Neutrophil (primary cell): Measurements from ENCODE around the gene ZBTB32.

Experiments
- H3K27ac ChIP-seq: fragments of 200-600 bp; sonication (generic); 2 replicates; pipeline ENCODE4 v1.5.1; 2016; ENCODE audit warnings: mild to moderate bottlenecking, moderate library complexity
- H3K27me3 ChIP-seq: fragments of 200-600 bp; sonication (generic); 2 replicates; pipeline ENCODE4 v1.6.0; 2016; ENCODE audit warnings: mild to moderate bottlenecking
- H3K36me3 ChIP-seq: fragments of 200-600 bp; sonication (generic); 2 replicates; pipeline ENCODE4 v1.5.1; 2017
- H3K4me1 ChIP-seq, 2 experiments: fragments of 200-600 bp in 1 of 2; sonication (generic) in 1 of 2; 1 replicate in 1 of 2; 2 replicates in 1 of 2; pipeline versions ENCODE4 v1.5.1 to v1.6.1; 2013 to 2016; ENCODE audit warnings: low read depth in 1 of 2, low read length in 1 of 2, mild to moderate bottlenecking in 1 of 2, moderate library complexity in 1 of 2; ENCODE audit not compliant: control insufficient read depth in 1 of 2, insufficient read depth in 1 of 2
- H3K4me3 ChIP-seq, 2 experiments: fragments of 200-600 bp in 1 of 2; sonication (generic) in 1 of 2; 1 replicate in 1 of 2; 2 replicates in 1 of 2; pipeline ENCODE4 v1.5.1; 2013 to 2016; ENCODE audit warnings: low read depth in 1 of 2, low read length in 1 of 2, mild to moderate bottlenecking in 1 of 2, moderate library complexity in 1 of 2
- H3K9me3 ChIP-seq: fragments of 200-600 bp; sonication (generic); 2 replicates; pipeline ENCODE4 v1.5.1; 2016
- TF ChIP-seq, protein P1 (sequence below): fragments of 200-600 bp; sonication (generic); IDR thresholded peaks from 2 replicates; pipeline ENCODE4 v1.5.1; 2016; ENCODE audit warnings: antibody characterized with exemption

Gene ZBTB32

DNA sequence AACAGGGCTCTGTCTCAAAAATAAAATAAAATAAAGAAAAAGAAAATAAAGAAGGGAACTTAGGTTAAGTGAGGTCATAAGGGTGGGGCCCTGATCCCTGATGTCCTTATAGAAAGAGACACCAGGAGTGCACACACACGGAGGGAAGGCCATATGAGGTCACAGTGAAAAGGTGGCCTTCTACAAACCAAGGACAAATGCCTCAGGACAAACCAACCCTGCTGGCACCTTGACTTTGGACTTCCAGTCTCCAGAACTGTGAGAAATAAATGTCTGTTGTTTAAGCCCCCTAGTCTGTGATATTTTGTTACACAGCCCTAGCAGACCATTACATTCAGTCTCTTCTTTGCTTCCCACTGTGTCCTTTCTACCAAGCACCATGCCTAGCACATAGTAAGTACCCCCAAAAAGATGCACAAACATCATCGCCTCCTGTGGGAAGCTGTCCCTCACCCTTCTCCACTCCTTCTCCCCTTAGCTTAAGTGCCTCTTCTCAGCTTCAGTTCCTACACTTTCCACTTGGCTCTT lies 8.4 kb upstream of the ZBTB32 start:
- TF ChIP-seq, protein P1, sequence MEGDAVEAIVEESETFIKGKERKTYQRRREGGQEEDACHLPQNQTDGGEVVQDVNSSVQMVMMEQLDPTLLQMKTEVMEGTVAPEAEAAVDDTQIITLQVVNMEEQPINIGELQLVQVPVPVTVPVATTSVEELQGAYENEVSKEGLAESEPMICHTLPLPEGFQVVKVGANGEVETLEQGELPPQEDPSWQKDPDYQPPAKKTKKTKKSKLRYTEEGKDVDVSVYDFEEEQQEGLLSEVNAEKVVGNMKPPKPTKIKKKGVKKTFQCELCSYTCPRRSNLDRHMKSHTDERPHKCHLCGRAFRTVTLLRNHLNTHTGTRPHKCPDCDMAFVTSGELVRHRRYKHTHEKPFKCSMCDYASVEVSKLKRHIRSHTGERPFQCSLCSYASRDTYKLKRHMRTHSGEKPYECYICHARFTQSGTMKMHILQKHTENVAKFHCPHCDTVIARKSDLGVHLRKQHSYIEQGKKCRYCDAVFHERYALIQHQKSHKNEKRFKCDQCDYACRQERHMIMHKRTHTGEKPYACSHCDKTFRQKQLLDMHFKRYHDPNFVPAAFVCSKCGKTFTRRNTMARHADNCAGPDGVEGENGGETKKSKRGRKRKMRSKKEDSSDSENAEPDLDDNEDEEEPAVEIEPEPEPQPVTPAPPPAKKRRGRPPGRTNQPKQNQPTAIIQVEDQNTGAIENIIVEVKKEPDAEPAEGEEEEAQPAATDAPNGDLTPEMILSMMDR: no peak
- Histone ChIP-seq H3K9me3 (no peaks in the 10 kb centered on the region), H3K36me3 (no peaks in the 10 kb centered on the region), H3K27me3 (peaks cover 11% of the 10 kb centered on the region), H3K27ac (no peak overlapping the region), H3K4me3 (no peak overlapping the region), H3K4me1 (no peaks in the 10 kb centered on the region)

DNA sequence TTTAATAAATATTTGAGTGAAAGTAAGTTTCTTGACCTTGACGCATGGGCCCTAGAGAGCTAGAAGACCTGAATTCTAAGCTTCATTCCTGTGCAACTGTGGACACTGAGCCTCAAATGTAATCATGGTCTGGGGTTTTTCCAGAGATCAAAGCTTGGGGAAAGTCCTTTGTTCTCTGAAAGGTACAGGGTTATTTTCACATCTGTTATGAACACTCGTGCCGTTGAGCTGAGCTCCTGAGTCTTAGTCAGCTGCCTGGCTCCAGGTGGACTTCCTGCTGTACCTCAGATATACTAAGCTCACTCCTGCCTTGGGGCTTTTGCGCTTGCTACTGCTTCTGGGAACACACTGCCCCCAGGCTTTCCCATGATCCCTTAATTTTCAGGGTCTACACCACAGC lies 7.5 kb upstream of the ZBTB32 start:
- Histone ChIP-seq H3K36me3 (no peaks in the 10 kb centered on the region), H3K27me3 (peaks cover 19% of the 10 kb centered on the region), H3K9me3 (no peaks in the 10 kb centered on the region), H3K4me3 (no peak overlapping the region), H3K4me1 (peaks cover 1 to 3% of the 10 kb centered on the region in 2 experiments), H3K27ac (no peak overlapping the region)
- TF ChIP-seq, protein P1: no peak

DNA sequence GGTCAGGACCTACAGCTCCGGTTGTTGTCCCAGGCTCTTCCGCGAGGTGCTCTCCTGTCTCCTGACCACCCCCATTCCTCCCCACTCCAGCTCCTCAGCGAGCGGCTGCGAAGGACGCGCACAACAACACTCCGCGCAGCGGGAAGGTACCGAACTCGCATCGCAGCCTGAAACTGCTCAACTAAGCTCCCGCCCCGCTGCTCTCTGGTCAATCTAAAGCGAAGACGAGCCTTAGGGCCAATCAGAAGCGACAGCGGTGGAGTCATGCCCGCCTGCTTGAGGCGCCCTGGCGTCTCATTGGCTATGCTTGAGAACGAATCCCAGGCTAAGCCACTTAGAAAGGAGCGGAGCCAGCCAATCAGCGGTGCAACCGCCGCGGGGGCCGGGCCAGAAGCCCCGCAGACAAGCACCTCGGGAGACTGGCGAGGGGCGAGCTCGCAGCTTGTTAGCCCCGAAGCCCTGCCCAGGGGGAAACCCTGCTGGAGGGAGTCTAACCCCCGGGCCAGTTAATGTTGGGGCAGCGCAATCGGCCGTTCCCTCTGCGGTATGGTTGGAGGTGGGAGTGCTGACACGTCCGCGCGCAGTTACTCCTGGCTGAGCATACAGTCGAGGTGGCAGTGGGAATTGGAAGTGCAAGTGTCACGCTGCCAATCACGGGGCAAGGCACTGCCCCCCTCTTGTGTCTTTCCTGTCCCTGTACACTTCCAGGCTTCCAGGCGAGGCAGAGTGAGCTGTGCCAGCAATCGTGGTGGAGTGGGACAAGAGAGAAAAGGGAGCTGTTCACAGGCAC lies 1.9 kb upstream of the ZBTB32 start:
- no peak overlapping the region for H3K27ac ChIP-seq
- H3K4me3 ChIP-seq: peak overlapping the region; percentile 58 to 64
- H3K9me3 ChIP-seq: no peaks in the 10 kb centered on the region
- H3K27me3 ChIP-seq: peaks cover 62% of the 10 kb centered on the region
- H3K36me3 ChIP-seq: no peaks in the 10 kb centered on the region
- TF ChIP-seq, protein P1: no peak
- peaks cover 10 to 14% of the 10 kb centered on the region in 2 experiments for H3K4me1 ChIP-seq

DNA sequence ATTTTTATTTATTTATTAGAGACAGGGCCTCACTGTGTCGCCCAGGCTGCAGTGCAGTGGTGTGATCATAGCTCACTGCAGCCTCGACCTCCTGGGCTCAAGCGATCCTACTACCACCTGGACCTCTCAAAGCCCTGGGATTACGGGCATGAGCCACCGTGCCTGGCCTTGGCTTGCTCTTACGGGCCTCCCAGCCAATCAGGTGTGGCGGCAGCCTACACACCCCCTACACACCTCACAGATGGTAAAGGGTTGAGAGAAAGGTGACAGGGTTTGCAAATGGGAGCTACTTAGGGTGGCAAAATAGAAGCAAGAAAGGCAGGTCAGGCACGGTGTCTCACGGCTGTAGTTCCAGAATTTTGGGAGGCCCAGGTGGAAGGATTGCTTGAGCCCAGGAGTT lies 1.0 kb upstream of the ZBTB32 start:
- TF ChIP-seq, protein P1: no peak

DNA sequence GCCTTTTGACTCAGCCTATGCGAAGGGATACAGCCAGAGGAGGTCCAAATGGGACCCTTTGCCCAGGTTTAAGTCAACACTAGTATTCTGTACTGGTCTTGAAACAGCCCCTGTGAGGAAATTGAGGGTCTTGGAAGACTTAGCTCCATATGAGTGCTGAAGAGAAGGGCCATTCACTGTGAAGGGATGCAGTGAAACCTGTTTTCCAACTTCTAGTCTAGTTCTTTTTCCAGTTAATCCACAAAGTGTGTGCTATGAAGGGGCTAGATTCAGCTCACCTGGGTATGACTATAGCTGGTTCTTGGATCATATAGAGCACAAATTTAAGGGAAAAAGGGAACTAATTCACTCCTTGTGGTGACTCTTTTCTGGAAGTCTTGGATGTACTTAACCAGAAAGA lies 4.0 kb downstream of the ZBTB32 start:
- Histone ChIP-seq H3K9me3 (no peaks in the 10 kb centered on the region), H3K27me3 (peaks cover 60% of the 10 kb centered on the region), H3K36me3 (no peaks in the 10 kb centered on the region), H3K27ac (no peak overlapping the region), H3K4me3 (no peak overlapping the region), H3K4me1 (no peaks in the 10 kb centered on the region)
- TF ChIP-seq, protein P1: no peak

More for the DNA sequence above, 1.0 kb upstream of the ZBTB32 start:
- Histone ChIP-seq H3K9me3 (no peaks in the 10 kb centered on the region), H3K36me3 (no peaks in the 10 kb centered on the region), H3K4me3 (no peak overlapping the region), H3K27ac (no peak overlapping the region), H3K27me3 (peaks cover 71% of the 10 kb centered on the region), H3K4me1 (peaks cover 10 to 14% of the 10 kb centered on the region in 2 experiments)
